ENCODE data around the gene CTNNA3.

Gene CTNNA3

GRCh38 chr10:66587680-66588050, 1108.3 kb downstream of the CTNNA3 start:
- DNase-seq, result no peak

GRCh38 chr10:66586897-66587679, 1108.9 kb downstream of the CTNNA3 start:
- DNase-seq, result no peak

- no peak for DNase-seq
Measured at GRCh38 chr10:66586073-66586472, 1109.9 kb downstream of the CTNNA3 start.

GRCh38 chr10:66575251-66575855, 1120.6 kb downstream of the CTNNA3 start:
- no peak for DNase-seq

GRCh38 chr10:66572700-66573099, 1123.3 kb downstream of the CTNNA3 start:
- DNase-seq, result no peak

- DNase-seq, result no peak
Measured at GRCh38 chr10:66565999-66566398, 1130.0 kb downstream of the CTNNA3 start.

GRCh38 chr10:66564287-66564686, 1131.7 kb downstream of the CTNNA3 start:
- DNase-seq, result no peak

- no peak for DNase-seq
Measured at GRCh38 chr10:66555061-66555460, 1140.9 kb downstream of the CTNNA3 start.

GRCh38 chr10:66552331-66552730, 1143.7 kb downstream of the CTNNA3 start:
- DNase-seq, result no peak

- no peak for DNase-seq
Measured at GRCh38 chr10:66550351-66550750, 1145.6 kb downstream of the CTNNA3 start.

- DNase-seq, result no peak
Measured at GRCh38 chr10:66538908-66539307, 1157.1 kb downstream of the CTNNA3 start.

GRCh38 chr10:66538371-66538770, 1157.6 kb downstream of the CTNNA3 start:
- DNase-seq, result no peak

GRCh38 chr10:66537186-66537585, 1158.8 kb downstream of the CTNNA3 start:
- no peak for DNase-seq

GRCh38 chr10:66535439-66535838, 1160.6 kb downstream of the CTNNA3 start:
- DNase-seq, result no peak

GRCh38 chr10:66534866-66535265, 1161.1 kb downstream of the CTNNA3 start:
- DNase-seq, result no peak

- DNase-seq, result no peak
Measured at GRCh38 chr10:66521506-66521905, 1174.5 kb downstream of the CTNNA3 start.

- no peak for DNase-seq
Measured at GRCh38 chr10:66519616-66520015, 1176.4 kb downstream of the CTNNA3 start.

GRCh38 chr10:66514666-66515065, 1181.3 kb downstream of the CTNNA3 start:
- no peak for DNase-seq

GRCh38 chr10:66513504-66513903, 1182.5 kb downstream of the CTNNA3 start:
- DNase-seq, result no peak

GRCh38 chr10:66505003-66505657, 1190.9 kb downstream of the CTNNA3 start:
- DNase-seq, result no peak

GRCh38 chr10:66501356-66501755, 1194.6 kb downstream of the CTNNA3 start:
- no peak for DNase-seq

GRCh38 chr10:66483966-66484365, 1212.0 kb downstream of the CTNNA3 start:
- no peak for DNase-seq

- DNase-seq, result no peak
Measured at GRCh38 chr10:66472156-66472555, 1223.8 kb downstream of the CTNNA3 start.

GRCh38 chr10:66467042-66467441, 1229.0 kb downstream of the CTNNA3 start:
- DNase-seq, result no peak
